GM11168 (cell line): Measurements from ENCODE around the gene FUCA1.
"Not testable (repeated sequence)": the region's sequence is repeated elsewhere in the genome, so short reads cannot be mapped to it uniquely, and the experiment has no call there.

Source experiments
- in situ Hi-C: fragments of 300-500 bp; cut with MboI; formaldehyde crosslinking; loops from one replicate; pipeline ENCODE4 v1.12.0; 2022; ENCODE audit warnings: low sequenced_read_pairs; ENCODE audit not compliant: unreplicated experiment

The FUCA1 gene

GRCh38 chr1:23806280-23806679, 61.8 kb downstream of the FUCA1 start:
- in situ Hi-C loops = loop anchor here (5.0 kb wide), 2 partner anchors 51 to 111 kb away; no protein-coding TSS in a partner anchor

GRCh38 chr1:23805025-23805424, 63.1 kb downstream of the FUCA1 start:
- in situ Hi-C loops = loop anchor here (5.0 kb wide), 2 partner anchors 52 to 112 kb away; no protein-coding TSS in a partner anchor

- in situ Hi-C loops = no loop called here
Observed at GRCh38 chr1:23804183-23804835, 63.8 kb downstream of the FUCA1 start.

GRCh38 chr1:23803674-23804073, 64.4 kb downstream of the FUCA1 start:
- in situ Hi-C loops = no loop called here

- in situ Hi-C loops = not testable (repeated sequence)
Observed at GRCh38 chr1:23802809-23803342, 65.2 kb downstream of the FUCA1 start.

- in situ Hi-C loops = no loop called here
Observed at GRCh38 chr1:23801876-23802275, 66.2 kb downstream of the FUCA1 start.

- in situ Hi-C loops = no loop called here
Observed at GRCh38 chr1:23801338-23801748, 66.7 kb downstream of the FUCA1 start.

- in situ Hi-C loops = no loop called here
Observed at GRCh38 chr1:23800400-23801337, 67.4 kb downstream of the FUCA1 start, which contains the start of gene GALE. GALE (minus strand) TSS chr1:23800754; CDS start chr1:23799007, 1,747 bp downstream.

- in situ Hi-C loops = no loop called here
Observed at GRCh38 chr1:23799570-23800399, 68.3 kb downstream of the FUCA1 start.

- in situ Hi-C loops = no loop called here
Observed at GRCh38 chr1:23799255-23799569, 68.9 kb downstream of the FUCA1 start.

GRCh38 chr1:23798662-23799142, 69.4 kb downstream of the FUCA1 start:
- in situ Hi-C loops = no loop called here

- in situ Hi-C loops = no loop called here
Observed at GRCh38 chr1:23797478-23798448, 70.3 kb downstream of the FUCA1 start.

- in situ Hi-C loops = no loop called here
Observed at GRCh38 chr1:23796466-23797271, 71.4 kb downstream of the FUCA1 start.

- in situ Hi-C loops = no loop called here
Observed at GRCh38 chr1:23795676-23796465, 72.2 kb downstream of the FUCA1 start.
